GM18870 (cell line): ENCODE measurements around the gene EGR1.

ENCODE experiments used
- ATAC-seq: cut with Tn5 transposase; IDR thresholded peaks from one replicate; pipeline ENCODE4 v1.9.1; 2021; ENCODE audit warnings: moderate library complexity; ENCODE audit not compliant: unreplicated experiment

EGR1 gene

DNA sequence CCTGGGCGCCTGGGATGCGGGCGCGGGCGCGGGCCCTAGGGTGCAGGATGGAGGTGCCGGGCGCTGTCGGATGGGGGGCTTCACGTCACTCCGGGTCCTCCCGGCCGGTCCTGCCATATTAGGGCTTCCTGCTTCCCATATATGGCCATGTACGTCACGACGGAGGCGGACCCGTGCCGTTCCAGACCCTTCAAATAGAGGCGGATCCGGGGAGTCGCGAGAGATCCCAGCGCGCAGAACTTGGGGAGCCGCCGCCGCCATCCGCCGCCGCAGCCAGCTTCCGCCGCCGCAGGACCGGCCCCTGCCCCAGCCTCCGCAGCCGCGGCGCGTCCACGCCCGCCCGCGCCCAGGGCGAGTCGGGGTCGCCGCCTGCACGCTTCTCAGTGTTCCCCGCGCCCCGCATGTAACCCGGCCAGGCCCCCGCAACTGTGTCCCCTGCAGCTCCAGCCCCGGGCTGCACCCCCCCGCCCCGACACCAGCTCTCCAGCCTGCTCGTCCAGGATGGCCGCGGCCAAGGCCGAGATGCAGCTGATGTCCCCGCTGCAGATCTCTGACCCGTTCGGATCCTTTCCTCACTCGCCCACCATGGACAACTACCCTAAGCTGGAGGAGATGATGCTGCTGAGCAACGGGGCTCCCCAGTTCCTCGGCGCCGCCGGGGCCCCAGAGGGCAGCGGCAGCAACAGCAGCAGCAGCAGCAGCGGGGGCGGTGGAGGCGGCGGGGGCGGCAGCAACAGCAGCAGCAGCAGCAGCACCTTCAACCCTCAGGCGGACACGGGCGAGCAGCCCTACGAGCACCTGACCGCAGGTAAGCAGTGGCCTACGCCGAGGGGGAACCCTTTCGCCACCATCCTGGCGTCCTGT lies at the start of gene EGR1:
TSS of gene EGR1 (plus strand) at position 219 of the 864 bp plus-strand sequence. CDS start at position 502, 283 bp downstream.
- peak; percentile 48 for ATAC-seq

DNA sequence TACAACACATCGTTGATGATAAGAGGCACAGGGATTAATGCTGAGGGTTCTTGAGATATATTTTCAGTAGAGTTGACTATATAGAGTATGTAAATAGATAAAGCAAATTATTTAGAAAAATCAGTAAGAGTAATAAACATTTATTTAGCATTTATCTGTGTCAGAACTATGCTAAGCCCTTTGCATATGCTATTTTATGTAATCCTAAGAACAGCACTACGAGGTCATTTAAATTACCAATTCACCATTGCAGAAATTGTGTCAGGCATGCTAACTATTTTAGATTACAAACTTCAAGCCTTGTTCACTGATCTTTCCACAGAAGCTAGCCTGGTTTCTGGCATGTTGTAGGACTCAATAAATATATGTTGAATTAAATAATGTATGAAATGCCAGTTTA lies 46.8 kb upstream of the EGR1 start:
- no peak for ATAC-seq

- no peak for ATAC-seq
Measured at GRCh38 chr5:138425079-138425478, 40.2 kb upstream of the EGR1 start.

GRCh38 chr5:138435943-138436342 lies 29.3 kb upstream of the EGR1 start:
- no peak for ATAC-seq

DNA sequence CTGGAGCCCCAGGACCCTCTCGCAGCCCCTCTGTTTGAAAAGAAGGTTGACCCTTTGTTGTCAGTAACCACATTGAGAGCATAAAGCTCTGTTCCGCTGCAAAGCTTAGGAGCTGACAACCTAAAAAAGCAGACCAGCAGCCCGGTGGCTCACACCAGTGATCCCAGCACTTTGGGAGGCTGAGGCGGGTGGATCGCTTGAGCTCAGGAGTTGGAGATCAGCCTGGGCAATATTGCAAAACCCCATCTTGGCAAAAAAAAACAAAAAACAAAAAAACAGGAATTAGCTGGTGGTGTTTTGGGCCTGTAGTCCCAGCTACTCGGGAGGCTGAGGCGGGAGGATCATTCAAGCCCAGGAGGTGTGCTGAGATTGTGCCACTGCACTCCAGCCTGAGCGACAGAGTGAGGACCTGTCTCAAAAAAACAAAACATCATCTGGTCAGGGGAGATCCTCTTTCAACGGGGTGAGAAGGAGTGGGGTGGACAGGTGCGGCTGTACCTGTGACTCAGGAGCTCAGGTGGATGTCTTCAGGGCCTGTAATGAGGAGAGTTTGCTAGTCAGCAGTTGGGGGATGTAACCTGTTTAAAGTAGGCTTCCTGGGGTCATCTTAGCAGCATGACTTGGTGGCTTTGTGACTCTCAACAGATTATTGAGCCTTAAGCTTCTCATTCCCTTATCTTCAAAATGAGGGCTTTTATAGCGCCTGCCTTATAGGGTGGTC lies 27.1 kb upstream of the EGR1 start:
- ATAC-seq: no peak

GRCh38 chr5:138438724-138439476 lies 26.4 kb upstream of the EGR1 start, which contains the start of gene REEP2:
TSS of gene REEP2 (plus strand) at chr5:138439057. CDS start at chr5:138439209, 152 bp downstream.
- ATAC-seq: no peak

DNA sequence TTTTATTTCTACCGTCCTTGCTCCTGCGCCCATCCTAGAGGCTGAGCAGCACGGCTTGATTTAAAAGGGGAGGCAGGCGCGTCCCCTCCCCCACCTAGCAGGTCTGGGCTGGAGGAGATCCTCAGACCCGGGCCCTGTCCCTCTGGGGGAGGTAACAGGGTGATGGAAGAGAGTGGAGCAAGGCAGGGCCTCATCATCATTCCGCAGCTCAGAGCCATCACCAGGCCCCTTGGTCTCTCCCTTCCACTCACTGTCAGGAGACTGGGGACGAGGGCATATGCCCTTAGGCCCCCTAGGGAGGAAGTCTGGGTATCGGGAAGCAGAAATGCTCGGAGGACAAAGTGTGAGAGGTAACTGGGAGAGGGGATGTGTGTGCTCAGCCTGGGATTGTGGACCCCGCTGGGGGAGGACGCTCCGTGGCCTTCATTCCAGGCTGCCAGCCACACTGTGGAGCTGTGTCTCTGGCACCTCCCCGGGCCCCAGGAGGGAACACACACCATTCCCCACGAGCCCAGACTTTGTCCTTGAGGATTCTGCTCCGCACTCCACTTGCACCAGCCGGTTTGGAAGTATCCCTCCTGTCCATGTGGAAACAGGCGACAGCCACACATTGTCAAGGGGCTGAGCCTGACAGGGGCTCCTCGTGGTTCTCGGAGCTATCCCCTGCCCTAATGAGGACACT lies 25.7 kb upstream of the EGR1 start:
- no peak for ATAC-seq

DNA sequence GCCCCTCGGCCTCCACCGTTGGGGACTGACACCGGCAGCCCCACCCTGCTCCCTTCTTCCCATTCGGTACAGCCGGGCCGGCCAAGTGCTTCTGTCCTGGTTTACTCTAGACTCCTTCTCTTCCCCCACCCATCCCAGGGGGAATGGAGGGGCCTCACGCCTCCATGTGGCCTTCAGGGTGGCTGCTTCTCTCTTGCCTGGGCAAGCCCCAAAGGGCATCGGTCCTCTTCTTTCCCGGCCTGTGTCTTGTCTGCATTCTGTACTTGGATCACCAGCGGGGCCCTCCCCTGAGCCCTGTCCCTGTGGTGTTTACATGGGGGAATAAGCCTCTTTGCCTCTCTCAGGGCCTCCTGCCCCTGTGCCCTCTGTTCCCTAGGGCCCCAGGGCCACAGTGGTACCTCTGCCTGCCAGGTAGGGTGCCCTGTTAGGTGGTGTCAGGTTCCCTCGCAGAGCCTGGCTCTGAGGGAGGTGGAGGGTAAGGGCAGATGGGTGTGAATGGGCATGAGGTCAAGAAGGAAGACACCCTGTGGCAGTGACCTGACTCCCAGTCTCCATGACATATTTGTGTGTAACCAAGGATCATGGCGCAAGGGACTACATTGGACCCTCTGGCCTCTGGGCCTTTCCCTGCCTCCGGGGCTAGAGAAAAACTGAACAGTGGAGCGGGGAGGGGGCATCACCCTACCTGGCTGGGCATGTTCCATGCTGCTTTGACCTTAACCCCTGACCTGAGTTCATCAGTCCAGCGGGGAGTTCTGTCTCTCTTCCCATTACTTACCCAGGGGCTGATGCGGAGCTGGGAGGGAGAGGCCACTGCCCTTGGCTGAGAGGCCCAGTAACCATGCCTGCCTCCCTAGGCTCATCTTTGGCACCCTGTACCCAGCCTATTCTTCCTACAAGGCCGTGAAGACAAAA lies 24.9 kb upstream of the EGR1 start:
- no peak for ATAC-seq

DNA sequence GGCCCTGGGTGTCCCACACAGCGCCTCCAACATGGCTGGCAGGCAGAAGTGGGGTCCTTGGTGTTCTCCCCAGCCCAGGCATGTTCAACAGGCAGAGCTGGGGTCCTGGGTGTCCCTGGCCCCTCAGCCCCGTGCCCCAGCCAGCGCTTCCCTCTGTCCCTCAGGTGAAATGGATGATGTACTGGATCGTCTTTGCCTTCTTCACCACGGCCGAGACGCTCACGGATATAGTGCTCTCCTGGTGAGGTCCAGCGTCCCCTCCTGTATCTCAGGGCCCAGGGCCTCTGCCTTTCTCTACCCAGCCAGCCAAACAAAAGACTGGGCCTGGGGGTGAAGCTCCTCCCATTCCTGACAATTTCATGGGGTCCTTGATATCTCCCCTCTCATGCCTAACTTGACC lies 24.1 kb upstream of the EGR1 start:
- no peak for ATAC-seq

GRCh38 chr5:138444078-138444773 lies 21.1 kb upstream of the EGR1 start:
- ATAC-seq: no peak

- no peak for ATAC-seq
Measured at GRCh38 chr5:138444774-138445546, 20.3 kb upstream of the EGR1 start.

DNA sequence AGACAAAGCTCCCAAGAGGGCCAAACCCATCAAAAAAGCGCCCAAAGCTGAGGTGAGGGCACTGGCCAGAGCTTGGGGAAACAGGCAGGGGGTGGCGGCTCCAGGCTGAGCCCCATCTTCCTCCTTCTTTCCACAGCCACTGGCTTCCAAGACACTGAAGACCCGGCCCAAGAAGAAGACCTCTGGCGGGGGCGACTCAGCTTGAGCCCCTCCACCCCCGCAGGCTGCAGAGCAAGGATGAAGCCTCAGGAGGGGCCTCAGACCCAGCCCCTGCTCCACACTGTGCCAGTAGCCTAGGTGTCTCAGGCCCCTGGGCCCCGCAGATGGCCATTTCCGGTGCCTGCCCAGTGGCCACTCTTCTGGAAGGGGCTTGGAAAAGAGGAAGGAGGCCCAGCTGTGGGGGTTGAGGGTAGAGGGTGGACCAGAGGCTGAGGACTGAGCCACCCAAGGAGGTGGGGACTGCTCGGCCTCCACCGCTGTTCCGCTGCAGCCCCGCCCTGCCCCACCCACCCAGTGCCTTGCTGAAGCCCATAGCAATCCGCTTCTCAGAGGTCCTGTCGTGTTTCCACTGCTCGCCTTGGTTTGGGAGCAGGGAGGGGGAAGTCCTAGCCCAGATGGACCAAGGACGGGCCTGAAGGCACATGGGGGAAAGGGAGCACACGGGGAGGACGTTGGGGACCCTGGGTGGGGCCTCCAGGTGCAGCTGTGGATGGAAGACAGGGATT lies 19.6 kb upstream of the EGR1 start:
- no peak for ATAC-seq

GRCh38 chr5:138448070-138448469 lies 17.2 kb upstream of the EGR1 start:
- ATAC-seq: no peak

DNA sequence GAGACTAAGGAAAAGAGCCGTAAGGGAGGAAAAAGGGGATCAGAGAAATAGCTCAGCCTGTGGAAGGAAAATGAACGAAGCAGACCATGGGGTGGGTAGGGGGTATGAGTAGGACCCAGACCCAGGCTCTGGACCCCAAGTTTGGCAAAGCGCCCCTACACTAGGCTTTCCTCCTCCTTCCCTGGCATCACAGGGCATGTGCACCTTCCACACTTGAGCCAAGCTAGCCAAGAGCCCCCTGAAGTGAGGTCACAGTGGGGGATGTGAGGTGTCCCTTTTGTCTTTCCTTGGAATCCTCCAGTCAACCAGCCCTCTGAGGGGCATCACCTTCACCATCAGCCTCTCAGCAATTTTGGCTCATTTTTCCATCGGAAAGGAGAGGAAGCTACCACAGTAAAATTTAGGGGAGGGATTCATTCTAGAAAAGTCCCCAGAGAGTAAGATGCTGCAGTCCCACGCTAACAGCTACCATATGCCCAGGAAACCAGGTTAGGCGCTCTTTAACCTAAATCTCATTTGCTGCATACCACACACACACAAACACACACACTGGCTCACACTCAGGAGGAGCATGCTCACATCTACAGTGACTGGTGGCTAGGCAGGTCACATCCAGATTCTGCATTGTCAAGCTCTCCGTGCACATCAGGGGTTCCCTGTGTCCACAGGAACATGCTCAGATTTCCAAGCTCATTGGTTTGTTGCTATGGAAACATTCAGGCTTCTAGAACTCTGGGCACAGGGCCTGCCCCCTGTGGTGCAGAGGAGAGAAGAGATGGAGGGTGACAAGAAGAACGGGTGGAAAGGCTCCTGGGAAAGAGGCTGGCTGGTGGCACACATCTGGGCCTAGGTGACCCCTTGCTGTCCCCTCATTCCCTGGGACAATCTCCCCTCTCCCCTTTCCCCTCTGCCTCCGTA lies 16.5 kb upstream of the EGR1 start:
- ATAC-seq: no peak

- no peak for ATAC-seq
Measured at GRCh38 chr5:138449501-138450239, 15.6 kb upstream of the EGR1 start.

GRCh38 chr5:138450971-138451370 lies 14.3 kb upstream of the EGR1 start:
- ATAC-seq: no peak
